ENCODE results near the gene GP1BA.

DNA sequence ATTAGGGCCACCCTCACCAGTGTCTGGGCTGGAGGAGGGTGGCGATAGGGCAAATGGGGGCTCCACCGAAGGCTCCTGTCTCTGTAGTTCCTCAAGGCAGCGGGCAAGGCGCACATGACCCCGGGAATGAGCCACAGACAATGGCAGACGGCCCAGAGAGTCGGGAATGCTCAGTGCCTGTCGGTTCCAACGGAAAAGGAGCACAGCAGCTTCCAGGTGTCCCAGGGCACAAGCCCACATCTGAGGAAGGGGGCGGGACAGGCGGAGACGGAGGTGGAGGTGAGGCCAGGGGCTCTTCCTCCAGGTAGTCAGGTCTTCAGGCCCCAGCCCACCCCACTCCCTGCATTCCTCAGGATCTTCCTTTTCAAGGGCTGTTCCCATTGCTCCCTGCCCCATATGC, 40.7 kb downstream of the GP1BA start:
- TF ChIP-seq SUZ12 (IDR thresholded peaks at IDR 0.05; ENCODE audit: extremely low read depth, insufficient read depth, insufficient read length) (no peak), YY1 (IDR thresholded peaks at IDR 0.05; ENCODE audit: insufficient read depth, insufficient read length) (no peak), ZNF274 (IDR thresholded peaks at IDR 0.05; ENCODE audit: low read depth, low read length) (no peak)

Measured in NT2/D1 (cell line).